HepG2 (cell line): ENCODE results near the gene MSANTD1.

ENCODE experiments used
- JUND ChIP-seq: sonication (generic); formaldehyde crosslinking; IDR thresholded peaks from 2 replicates; pipeline ENCODE4 v1.8.0; 2022; ENCODE audit warnings: mild to moderate bottlenecking, missing genetic modification reagents
- POLR2AphosphoS5 ChIP-seq: IDR thresholded peaks from 2 replicates; pipeline ENCODE4 v1.6.1; 2012; ENCODE audit warnings: low read depth, low read length
- SETDB1 ChIP-seq: sonication (generic); formaldehyde crosslinking; IDR thresholded peaks from 2 replicates; pipeline ENCODE4 v1.5.1; 2020; ENCODE audit warnings: missing genetic modification reagents, mild to moderate bottlenecking, borderline replicate concordance
- ZNF282 ChIP-seq: fragments of 450-650 bp; IDR thresholded peaks from 2 replicates; pipeline ENCODE4 v1.6.1; 2018; ENCODE audit not compliant: partially characterized antibody
- ZNF383 ChIP-seq: sonication (generic); formaldehyde crosslinking; IDR thresholded peaks from 2 replicates; pipeline ENCODE4 v1.4.0; 2020; ENCODE audit warnings: missing genetic modification reagents, mild to moderate bottlenecking, borderline replicate concordance
- TF ChIP-seq, protein P1 (sequence below): sonication (generic); formaldehyde crosslinking; IDR thresholded peaks from 2 replicates; pipeline ENCODE4 v1.4.0; 2020; ENCODE audit warnings: missing genetic modification reagents
- TF ChIP-seq, protein P2 (sequence below): sonication (generic); formaldehyde crosslinking; IDR thresholded peaks from 2 replicates; pipeline ENCODE4 v1.5.0; 2020; ENCODE audit warnings: mild to moderate bottlenecking, missing genetic modification reagents, borderline replicate concordance
- TF ChIP-seq, protein P3 (sequence below): sonication (generic); formaldehyde crosslinking; IDR thresholded peaks from 2 replicates; pipeline ENCODE4 v1.5.0; 2020; ENCODE audit warnings: mild to moderate bottlenecking, missing genetic modification reagents, moderate library complexity

DNA sequence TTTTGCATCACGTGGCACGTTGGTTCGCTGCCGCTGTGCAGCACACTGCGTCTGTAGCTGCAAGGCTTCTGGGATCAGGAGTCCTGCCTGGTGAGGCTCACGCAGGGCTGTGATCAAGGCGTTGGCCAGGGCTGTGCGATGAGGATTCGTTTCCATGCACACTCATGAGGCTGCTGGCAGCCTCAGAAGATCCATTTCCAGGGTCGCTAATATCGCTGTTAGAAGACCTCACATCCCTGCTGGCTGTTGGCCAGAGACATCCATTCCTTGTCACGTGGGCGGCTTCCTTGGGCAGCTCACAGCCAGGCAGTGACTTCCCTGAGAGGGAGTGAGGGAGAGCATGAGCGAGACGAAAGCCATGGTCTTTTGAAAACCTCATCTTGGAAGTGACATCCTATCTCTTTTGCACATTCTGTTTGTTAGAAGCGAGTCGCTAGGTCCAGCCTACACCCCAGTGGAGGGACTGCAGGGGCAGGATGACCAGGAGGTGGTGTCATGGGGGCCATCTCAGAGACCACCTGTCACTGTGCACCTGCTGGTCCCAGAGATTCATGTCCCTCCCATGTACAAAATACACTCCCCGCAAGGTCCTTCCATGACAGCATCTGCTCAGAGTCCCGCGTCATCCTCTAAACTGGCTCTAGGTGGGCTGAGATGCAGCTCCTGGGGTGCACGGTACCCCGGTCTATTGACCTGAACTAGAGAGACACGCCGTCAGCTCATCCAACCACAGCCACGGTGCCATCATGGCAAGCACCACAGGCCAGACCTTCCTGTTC is 56.1 kb downstream of the MSANTD1 start:
- TF ChIP-seq JUND (CRISPR knock-in tag) (no peak), ZNF282 (no peak), SETDB1 (CRISPR knock-in tag) (no peak), POLR2AphosphoS5 (no peak), ZNF383 (CRISPR knock-in tag) (no peak)
- TF ChIP-seq, protein P1, sequence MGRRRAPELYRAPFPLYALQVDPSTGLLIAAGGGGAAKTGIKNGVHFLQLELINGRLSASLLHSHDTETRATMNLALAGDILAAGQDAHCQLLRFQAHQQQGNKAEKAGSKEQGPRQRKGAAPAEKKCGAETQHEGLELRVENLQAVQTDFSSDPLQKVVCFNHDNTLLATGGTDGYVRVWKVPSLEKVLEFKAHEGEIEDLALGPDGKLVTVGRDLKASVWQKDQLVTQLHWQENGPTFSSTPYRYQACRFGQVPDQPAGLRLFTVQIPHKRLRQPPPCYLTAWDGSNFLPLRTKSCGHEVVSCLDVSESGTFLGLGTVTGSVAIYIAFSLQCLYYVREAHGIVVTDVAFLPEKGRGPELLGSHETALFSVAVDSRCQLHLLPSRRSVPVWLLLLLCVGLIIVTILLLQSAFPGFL (CRISPR knock-in tag): no peak
- TF ChIP-seq, protein P2, sequence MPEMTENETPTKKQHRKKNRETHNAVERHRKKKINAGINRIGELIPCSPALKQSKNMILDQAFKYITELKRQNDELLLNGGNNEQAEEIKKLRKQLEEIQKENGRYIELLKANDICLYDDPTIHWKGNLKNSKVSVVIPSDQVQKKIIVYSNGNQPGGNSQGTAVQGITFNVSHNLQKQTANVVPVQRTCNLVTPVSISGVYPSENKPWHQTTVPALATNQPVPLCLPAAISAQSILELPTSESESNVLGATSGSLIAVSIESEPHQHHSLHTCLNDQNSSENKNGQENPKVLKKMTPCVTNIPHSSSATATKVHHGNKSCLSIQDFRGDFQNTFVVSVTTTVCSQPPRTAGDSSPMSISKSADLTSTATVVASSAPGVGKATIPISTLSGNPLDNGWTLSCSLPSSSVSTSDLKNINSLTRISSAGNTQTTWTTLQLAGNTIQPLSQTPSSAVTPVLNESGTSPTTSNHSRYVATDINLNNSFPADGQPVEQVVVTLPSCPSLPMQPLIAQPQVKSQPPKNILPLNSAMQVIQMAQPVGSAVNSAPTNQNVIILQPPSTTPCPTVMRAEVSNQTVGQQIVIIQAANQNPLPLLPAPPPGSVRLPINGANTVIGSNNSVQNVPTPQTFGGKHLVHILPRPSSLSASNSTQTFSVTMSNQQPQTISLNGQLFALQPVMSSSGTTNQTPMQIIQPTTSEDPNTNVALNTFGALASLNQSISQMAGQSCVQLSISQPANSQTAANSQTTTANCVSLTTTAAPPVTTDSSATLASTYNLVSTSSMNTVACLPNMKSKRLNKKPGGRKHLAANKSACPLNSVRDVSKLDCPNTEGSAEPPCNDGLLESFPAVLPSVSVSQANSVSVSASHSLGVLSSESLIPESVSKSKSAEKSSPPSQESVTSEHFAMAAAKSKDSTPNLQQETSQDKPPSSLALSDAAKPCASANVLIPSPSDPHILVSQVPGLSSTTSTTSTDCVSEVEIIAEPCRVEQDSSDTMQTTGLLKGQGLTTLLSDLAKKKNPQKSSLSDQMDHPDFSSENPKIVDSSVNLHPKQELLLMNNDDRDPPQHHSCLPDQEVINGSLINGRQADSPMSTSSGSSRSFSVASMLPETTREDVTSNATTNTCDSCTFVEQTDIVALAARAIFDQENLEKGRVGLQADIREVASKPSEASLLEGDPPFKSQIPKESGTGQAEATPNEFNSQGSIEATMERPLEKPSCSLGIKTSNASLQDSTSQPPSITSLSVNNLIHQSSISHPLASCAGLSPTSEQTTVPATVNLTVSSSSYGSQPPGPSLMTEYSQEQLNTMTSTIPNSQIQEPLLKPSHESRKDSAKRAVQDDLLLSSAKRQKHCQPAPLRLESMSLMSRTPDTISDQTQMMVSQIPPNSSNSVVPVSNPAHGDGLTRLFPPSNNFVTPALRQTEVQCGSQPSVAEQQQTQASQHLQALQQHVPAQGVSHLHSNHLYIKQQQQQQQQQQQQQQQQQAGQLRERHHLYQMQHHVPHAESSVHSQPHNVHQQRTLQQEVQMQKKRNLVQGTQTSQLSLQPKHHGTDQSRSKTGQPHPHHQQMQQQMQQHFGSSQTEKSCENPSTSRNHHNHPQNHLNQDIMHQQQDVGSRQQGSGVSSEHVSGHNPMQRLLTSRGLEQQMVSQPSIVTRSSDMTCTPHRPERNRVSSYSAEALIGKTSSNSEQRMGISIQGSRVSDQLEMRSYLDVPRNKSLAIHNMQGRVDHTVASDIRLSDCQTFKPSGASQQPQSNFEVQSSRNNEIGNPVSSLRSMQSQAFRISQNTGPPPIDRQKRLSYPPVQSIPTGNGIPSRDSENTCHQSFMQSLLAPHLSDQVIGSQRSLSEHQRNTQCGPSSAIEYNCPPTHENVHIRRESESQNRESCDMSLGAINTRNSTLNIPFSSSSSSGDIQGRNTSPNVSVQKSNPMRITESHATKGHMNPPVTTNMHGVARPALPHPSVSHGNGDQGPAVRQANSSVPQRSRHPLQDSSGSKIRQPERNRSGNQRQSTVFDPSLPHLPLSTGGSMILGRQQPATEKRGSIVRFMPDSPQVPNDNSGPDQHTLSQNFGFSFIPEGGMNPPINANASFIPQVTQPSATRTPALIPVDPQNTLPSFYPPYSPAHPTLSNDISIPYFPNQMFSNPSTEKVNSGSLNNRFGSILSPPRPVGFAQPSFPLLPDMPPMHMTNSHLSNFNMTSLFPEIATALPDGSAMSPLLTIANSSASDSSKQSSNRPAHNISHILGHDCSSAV (CRISPR knock-in tag): no peak
- TF ChIP-seq, protein P3, sequence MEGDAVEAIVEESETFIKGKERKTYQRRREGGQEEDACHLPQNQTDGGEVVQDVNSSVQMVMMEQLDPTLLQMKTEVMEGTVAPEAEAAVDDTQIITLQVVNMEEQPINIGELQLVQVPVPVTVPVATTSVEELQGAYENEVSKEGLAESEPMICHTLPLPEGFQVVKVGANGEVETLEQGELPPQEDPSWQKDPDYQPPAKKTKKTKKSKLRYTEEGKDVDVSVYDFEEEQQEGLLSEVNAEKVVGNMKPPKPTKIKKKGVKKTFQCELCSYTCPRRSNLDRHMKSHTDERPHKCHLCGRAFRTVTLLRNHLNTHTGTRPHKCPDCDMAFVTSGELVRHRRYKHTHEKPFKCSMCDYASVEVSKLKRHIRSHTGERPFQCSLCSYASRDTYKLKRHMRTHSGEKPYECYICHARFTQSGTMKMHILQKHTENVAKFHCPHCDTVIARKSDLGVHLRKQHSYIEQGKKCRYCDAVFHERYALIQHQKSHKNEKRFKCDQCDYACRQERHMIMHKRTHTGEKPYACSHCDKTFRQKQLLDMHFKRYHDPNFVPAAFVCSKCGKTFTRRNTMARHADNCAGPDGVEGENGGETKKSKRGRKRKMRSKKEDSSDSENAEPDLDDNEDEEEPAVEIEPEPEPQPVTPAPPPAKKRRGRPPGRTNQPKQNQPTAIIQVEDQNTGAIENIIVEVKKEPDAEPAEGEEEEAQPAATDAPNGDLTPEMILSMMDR (CRISPR knock-in tag): no peak
